ENCODE results near the gene PPP2R1A.
"Not testable (repeated sequence)": the region's sequence is repeated elsewhere in the genome, so short reads cannot be mapped to it uniquely, and the experiment has no call there.

The PPP2R1A gene

DNA sequence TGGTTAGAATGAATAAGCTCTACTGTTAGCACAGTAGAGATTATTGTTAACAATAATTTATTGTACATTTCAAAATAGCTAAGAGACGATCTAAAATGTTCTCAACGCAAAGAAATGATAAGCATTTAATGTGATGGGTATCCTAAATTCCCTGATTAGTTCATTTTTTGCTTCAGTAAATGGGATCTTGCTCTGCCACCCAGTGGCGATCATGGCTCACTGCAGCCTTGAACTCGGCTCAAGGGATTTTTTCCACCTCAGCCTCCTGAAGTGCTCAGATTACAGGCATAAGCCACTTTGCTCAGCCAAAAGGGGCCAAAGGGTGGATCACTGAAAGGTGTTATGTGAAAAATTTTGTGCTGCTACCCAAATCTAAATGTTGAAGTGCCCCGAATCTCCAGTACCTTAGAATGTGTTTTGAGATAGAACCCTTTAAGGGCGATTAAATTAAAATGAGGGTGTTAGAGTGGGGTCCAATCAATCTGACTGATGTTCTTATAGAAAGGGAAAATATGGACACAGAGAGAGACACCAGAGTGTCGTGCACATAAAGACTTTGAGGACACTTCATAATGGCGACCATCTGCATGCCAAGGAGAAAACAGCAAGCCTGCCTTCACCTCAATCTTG, 48.0 kb downstream of the PPP2R1A start:
- DNase-seq = peak in 38 of 56 donors; percentile 0 to 73 (median 16)

DNA sequence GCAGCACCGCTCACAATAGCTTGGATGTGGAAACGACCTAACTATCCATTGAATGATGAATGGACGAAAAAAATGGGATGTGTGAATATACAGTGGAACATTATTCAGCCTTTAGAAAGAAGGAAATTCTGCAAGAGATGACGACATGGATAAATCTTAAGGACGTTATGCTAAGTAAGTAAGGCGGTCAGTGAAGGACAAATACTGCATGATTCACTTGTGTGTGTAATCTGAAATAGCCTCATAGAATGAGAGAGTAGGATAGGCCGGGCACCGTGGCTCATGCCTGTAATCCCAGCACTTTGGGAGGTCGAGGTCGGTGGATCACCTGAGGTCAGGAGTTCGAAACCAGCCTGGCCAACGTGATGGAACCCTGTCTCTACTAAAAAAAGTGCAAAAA, 54.2 kb downstream of the PPP2R1A start:
- DNase-seq = no peak

DNA sequence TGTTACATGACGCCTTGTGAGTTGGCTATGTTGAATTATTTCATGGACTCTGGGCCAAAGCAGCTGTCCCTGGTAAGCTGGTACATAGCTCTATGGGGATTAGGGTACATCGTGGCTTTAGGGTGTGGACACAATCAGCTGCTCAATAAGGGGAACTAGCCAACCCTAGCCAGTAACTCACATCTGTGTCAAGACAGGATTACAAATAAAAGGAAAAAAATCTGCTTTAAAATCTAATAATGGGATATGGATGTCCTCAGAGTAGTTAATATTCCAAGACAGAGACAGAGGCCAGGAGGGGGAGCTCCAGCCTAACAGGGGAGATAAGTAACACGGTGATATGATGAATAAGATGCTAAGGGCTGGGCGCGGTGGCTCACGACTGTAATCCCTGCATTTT, 58.4 kb downstream of the PPP2R1A start:
- DNase-seq = peak in 16 of 56 donors; percentile 2 to 53 (median 8)

DNA sequence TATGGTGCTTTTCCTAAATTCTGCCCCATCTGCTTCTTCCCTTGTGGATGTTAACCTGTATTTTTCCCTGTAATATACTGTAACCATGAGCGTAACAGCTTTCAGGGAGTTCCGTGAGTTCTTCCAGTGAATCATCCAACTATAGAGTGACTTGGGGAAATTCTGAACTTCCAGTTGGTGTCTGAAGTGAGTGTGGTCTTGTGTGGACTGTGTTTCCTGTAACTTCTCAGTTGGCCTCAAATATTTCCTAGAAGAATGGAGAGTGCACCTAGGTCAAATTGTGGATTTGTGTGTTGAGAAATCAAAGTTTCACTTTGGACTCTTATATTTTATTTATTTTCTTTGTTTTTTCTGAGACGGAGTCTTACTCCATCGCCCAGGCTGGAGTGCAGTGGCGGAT, 68.6 kb downstream of the PPP2R1A start:
- no peak for DNase-seq

DNA sequence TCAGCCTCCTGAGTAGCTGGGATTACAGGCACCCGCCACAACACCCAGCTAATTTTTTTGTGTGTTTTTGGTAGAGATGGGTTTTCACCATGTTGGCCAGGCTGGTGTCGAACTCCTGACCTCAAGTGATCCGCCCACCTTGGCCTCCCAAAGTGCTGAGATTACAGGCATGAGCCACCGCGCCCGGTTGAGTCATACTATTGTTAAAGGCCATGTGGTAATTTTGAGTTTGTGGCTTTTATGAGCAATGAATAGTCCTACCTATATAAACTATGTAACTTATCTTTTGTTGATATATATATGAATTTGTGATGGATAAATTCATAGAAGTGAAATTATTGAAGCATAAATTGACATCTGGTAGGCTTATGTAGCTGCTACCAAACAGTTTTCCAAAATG, 75.7 kb downstream of the PPP2R1A start:
- not testable (repeated sequence) for DNase-seq

DNA sequence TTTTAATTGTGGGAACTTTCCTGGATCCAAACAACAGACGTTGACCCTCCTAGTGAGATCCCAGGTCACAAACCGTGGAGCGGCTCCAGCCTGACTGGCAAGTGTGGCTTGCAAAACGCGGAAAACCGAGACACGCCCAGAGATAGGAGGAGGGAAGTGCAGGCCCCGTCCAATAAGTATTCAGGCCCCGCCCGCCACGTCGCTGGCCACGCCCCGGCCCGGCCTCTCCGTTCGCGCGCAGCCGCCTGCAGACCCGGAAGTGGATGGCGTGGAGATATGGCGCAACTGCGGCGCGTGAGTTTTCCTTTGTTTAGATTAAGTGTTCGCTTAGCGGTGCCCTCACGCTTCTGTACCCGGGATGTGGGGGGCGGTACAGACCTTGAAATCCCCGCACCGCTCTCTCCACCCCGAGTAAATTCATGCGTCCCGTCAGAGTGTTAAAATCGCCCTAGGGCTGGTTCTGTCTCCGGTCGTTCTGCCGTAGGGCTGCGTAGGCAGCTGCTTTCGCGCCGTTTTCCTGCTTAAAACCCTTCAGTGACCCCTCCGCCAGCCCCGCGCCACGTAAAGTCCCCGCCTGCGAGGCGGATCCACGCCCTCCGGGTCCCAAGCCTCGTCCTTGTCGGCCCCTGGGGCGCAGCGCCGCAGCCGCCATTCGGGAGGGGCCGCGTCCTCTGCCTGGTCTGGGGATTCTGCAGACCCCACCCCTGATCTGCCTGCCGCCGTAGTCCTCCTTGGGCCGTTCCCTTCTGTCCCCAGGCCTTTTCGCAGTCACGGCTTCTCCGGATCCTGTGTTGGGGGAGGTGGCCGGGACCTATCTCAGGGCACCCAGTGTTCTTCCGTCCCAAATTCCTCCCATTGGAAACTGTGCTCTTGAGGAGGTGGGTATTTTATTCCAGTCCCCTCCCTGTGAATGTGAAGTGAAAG, 79.7 kb downstream of the PPP2R1A start, which contains the start of gene ZNF766:
Gene ZNF766, plus strand, starts transcription at position 250 of the 924 bp plus-strand sequence. Its CDS starts 27 bp downstream, at position 277.
- peak; percentile 48 to 97 (median 94) for DNase-seq

DNA sequence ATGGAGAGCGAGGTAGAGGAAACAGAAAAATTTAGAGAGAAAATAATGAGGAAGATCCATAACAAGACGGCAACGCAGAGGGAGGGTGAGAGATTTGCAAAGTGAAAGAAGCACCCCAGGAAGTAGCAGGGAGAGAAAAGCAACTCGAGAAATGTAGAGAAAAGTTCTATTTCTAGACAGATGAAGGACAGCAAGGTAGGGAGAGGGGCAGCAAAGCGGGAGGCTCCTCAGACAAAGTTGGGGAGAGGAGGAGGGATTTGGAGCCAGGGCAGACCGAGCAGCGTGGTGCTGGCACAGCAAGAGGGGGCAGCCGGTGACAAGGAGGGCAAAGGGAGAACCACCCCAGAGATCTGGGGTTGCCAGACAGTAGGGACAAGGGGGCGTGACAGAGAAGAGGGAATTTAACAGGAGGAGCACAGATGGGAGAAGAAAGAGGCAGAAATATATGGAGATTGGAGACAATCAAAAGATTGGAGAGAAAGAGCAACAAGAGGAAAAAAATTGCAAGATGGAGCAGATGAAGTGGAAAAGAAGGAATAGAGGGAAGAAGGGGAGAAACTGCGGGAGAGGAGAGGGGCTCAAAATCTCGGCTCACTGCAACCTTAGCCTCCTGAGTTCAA, 80.5 kb downstream of the PPP2R1A start:
- DNase-seq = peak in 1 of 56 donors; percentile 23

DNA sequence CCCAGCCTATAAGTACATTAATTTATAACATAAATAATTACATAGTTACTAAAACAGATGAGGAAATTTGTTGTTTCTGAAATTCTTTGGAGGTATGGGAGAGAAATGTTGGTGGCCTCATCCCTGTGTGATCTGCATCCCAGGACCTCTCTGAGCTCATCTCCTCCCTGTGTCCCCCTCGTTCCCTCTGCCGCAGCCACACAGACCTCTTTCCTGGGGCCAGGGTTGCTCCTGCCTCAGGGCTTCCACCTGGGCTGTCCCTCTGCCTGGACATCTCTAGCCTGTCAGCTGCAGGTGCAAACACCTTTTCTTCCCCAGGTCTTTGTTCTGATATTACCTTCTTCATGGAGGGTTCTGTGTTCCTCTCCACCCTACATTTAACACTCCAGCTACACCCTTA, 83.4 kb downstream of the PPP2R1A start:
- DNase-seq = no peak

DNA sequence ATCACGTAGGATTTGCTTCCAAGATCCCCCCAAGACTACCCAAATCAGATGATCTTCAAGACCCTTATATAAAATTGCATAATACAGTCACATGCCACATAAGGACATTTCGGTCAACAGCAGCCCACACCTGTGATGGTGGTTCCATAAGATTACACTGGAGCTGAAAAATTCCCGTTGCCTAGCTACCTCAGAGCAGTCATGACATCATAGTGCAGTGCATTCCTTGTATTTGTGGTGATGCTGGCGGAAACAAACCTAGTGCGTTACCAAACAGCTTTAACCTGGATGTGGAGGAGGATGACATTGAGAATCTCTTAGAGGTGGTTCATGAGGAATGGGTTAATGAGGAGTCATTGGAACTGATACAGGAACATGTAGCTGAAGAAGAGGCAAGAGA, 84.3 kb downstream of the PPP2R1A start:
- DNase-seq = no peak

DNA sequence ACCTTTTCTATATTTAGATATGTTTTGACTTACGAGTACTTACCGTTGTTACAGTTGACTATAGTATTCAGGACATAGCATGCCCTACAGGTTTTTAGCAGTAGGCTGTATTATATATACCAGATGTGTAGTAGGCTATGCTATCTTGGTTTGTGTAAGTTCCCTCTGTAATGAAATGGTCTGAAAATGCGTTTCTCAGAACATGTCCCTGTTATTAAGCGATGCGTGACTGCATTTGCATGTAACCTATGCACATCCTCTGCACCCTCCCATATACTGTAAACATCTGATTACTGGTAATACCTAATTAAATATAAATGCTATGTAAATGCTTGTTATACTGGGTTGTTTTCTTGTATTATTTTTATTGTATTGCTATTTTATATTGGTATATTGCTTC, 86.1 kb downstream of the PPP2R1A start:
- no peak for DNase-seq

DNA sequence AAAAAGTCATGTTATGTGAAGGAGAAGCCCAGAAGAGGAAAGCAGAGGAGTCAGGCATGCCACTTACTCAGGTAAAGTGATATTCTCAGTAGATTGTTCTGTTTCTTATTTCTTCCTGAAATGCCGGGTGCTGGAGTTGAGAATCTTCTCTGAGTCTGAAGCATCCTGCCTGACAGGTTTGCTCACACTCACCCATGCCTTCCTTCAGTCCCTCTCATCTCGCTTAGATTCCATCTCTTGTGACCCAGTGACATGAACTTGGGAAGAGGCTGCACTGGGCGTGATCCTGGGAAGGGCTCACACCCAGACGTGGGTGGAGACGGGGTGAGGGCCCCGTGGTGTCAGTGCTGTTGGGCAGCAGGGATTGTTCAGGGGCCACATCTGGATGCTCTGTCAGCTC, 87.6 kb downstream of the PPP2R1A start:
- no peak for DNase-seq
